Measurements from ENCODE around the gene CDC6.

The CDC6 gene

GRCh38 chr17:40342504-40343218, 55.0 kb downstream of the CDC6 start:
- DNase-seq, result peak; percentile 63

- peak; percentile 74 for DNase-seq
These were observed 55.8 kb downstream of the CDC6 start for GRCh38 chr17:40343219-40344119.

- no peak for DNase-seq
These were observed 56.9 kb downstream of the CDC6 start for GRCh38 chr17:40344421-40345160.

GRCh38 chr17:40345161-40345993, 57.7 kb downstream of the CDC6 start:
- peak; percentile 91 for DNase-seq

- peak; percentile 68 for DNase-seq
These were observed 58.5 kb downstream of the CDC6 start for GRCh38 chr17:40345994-40346764.

GRCh38 chr17:40346765-40347158, 59.1 kb downstream of the CDC6 start:
- DNase-seq, result no peak

- DNase-seq, result peak; percentile 64
These were observed 59.8 kb downstream of the CDC6 start for GRCh38 chr17:40347319-40348135.

- no peak for DNase-seq
These were observed 60.4 kb downstream of the CDC6 start for GRCh38 chr17:40348136-40348504.

- DNase-seq, result no peak
These were observed 61.1 kb downstream of the CDC6 start for GRCh38 chr17:40348562-40349476.

- DNase-seq, result no peak
These were observed 61.8 kb downstream of the CDC6 start for GRCh38 chr17:40349477-40349894.

GRCh38 chr17:40349895-40350688, 62.4 kb downstream of the CDC6 start:
- DNase-seq, result peak; percentile 98

- peak; percentile 86 for DNase-seq
These were observed 63.1 kb downstream of the CDC6 start for GRCh38 chr17:40350689-40351358.

GRCh38 chr17:40351359-40352236, 63.9 kb downstream of the CDC6 start:
- DNase-seq, result peak; percentile 58

GRCh38 chr17:40352237-40352778, 64.6 kb downstream of the CDC6 start:
- no peak for DNase-seq

GRCh38 chr17:40352779-40353394, 65.2 kb downstream of the CDC6 start:
- no peak for DNase-seq

All from eye (tissue), 1 donor.